Measurements from ENCODE around the gene CFAP299.

Gene CFAP299

GRCh38 chr4:80592950-80593349 lies 257.4 kb downstream of the CFAP299 start:
- FAIRE-seq (no peak), DNase-seq (ENCODE audit: insufficient read length, low spot score) (no peak)
- TF ChIP-seq CTCF (IDR thresholded peaks at IDR 0.05; ENCODE audit: insufficient read depth, missing control alignments): no peak

GRCh38 chr4:80594701-80595100 lies 259.2 kb downstream of the CFAP299 start:
- DNase-seq (ENCODE audit: insufficient read length, low spot score) (no peak), FAIRE-seq (no peak)
- TF ChIP-seq CTCF (IDR thresholded peaks at IDR 0.05; ENCODE audit: insufficient read depth, missing control alignments): no peak

GRCh38 chr4:80608281-80608980 lies 272.9 kb downstream of the CFAP299 start:
- FAIRE-seq (no peak), DNase-seq (ENCODE audit: insufficient read length, low spot score) (no peak)
- no peak for TF ChIP-seq CTCF (IDR thresholded peaks at IDR 0.05; ENCODE audit: insufficient read depth, missing control alignments)

GRCh38 chr4:80610199-80610598 lies 274.7 kb downstream of the CFAP299 start:
- no peak for FAIRE-seq
- DNase-seq (ENCODE audit: insufficient read length, low spot score): no peak

GRCh38 chr4:80610845-80611677 lies 275.5 kb downstream of the CFAP299 start:
- no peak for FAIRE-seq
- DNase-seq (ENCODE audit: insufficient read length, low spot score): no peak
- TF ChIP-seq CTCF (IDR thresholded peaks at IDR 0.05; ENCODE audit: insufficient read depth, missing control alignments): no peak

More at GRCh38 chr4:80610199-80610598, 274.7 kb downstream of the CFAP299 start:
- TF ChIP-seq CTCF (IDR thresholded peaks at IDR 0.05; ENCODE audit: insufficient read depth, missing control alignments): no peak

- TF ChIP-seq CTCF (IDR thresholded peaks at IDR 0.05; ENCODE audit: insufficient read depth, missing control alignments): no peak
- FAIRE-seq (no peak), DNase-seq (ENCODE audit: insufficient read length, low spot score) (no peak)
These were observed 276.1 kb downstream of the CFAP299 start for GRCh38 chr4:80611678-80611979.

GRCh38 chr4:80613470-80613869 lies 277.9 kb downstream of the CFAP299 start:
- TF ChIP-seq CTCF (IDR thresholded peaks at IDR 0.05; ENCODE audit: insufficient read depth, missing control alignments): no peak
- DNase-seq (ENCODE audit: insufficient read length, low spot score) (no peak), FAIRE-seq (no peak)

Measured in D721Med (cell line).